HepG2 (cell line): ENCODE results near the gene WWC1.

Experiments
- CTCF ChIP-seq: sonication (generic); formaldehyde crosslinking; IDR thresholded peaks from 2 replicates; pipeline ENCODE4 v1.5.0; 2020; ENCODE audit warnings: mild to moderate bottlenecking, missing genetic modification reagents, moderate library complexity
- POLR2A ChIP-seq, 2 experiments: IDR thresholded peaks; 2 replicates each; pipeline ENCODE4 v1.6.1; 2011; ENCODE audit warnings: low read depth in 2 of 2, low read length in 2 of 2, mild to moderate bottlenecking in 1 of 2, moderate library complexity in 1 of 2; ENCODE audit not compliant: insufficient read depth in 1 of 2
- SIN3A ChIP-seq: IDR thresholded peaks from 2 replicates; pipeline ENCODE4 v1.6.1; 2011; ENCODE audit warnings: low read depth, mild to moderate bottlenecking, control low read depth, low read length, borderline replicate concordance
- ZBTB34 ChIP-seq: sonication (generic); formaldehyde crosslinking; IDR thresholded peaks from 2 replicates; pipeline ENCODE4 v1.8.0; 2022; ENCODE audit warnings: mild to moderate bottlenecking, missing genetic modification reagents

DNA sequence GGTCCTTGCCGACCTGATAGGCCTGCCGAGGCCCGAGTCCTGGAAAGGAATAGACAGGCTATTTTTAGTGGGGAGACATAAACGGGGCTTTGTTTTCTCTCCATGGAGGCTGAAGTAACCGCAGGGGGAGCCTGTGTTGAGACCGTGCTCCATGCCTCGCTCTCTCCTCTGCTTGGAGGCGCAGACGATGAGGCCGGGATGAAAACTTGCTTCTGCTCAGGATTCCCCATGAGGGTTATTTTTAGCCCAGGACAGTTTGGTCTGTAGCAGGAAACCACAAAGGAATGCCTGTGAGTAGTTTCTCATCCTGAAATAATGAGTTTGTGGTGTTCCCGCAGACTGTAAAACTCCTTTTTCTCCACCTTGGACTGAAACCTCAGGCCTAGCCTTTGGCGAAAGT, 112.9 kb downstream of the WWC1 start:
- no peak for TF ChIP-seq CTCF (CRISPR knock-in tag)
- no peak for TF ChIP-seq SIN3A
- TF ChIP-seq ZBTB34 (CRISPR knock-in tag): no peak
- TF ChIP-seq POLR2A (IDR thresholded peaks at IDR 0.05; ENCODE audit: insufficient read depth in 1 of 2, low read depth in 2 of 2, low read length in 2 of 2): no peak
